SH-SY5Y (cell line): Measurements from ENCODE around the gene GLTP.

Source experiments
- GATA2 ChIP-seq: IDR thresholded peaks from 2 replicates; pipeline ENCODE4 v1.6.1; 2011; ENCODE audit warnings: mild to moderate bottlenecking, low read depth, low read length
- GATA3 ChIP-seq: IDR thresholded peaks from 2 replicates; pipeline ENCODE4 v1.6.1; 2011; ENCODE audit warnings: low read depth, mild to moderate bottlenecking, low read length, moderate library complexity

The GLTP gene

DNA sequence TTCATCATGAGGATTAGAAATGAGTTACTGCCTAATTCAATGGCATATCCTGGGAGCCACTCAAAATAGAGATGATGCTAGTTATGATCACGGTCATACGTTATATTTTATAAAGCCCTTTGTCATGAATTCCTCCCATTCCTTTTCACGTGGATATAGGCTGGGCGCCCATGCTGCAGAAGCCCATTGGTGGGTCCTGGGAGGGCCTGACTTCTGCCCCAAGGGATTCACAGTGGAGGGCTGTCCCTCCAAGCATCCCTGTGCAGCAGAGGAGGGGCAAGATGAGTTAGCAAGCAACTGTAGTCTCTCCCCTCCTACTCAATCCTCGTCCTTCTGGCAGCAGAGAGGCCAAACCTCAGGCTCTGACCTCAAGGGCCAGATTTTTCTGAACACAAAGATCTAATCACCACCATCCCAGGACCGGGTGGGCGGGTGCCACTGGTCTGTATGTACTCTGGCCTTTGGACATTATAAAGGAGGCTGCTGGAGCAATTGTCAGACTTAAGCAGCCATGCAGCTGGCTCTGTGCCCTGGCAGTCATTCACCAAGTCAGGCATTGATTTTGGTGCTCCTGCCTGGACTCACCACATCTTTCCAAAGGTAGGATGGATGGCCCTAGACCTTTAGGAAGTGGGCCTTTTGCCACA lies 8.6 kb downstream of the GLTP start:
- TF ChIP-seq GATA2 (no peak), GATA3 (no peak)

DNA sequence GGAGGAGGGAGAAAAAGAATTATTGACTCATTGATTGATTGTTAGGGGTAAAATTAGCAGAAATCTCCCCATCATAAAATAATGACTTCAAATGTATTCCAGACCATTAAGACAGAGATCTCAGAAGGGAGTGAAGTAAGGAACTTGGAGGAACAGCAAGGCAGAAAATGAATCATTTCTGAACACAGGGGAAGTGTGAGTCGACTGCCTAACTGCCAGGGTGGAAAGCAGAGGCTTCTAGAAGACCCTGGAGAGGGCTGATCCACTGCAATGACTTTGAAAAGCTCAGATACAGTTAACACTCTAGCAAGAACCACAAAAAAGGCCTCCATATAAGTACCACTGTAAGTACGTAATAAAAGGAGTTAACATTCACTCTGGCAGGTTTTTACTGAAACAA lies 9.7 kb downstream of the GLTP start:
- TF ChIP-seq GATA3 (no peak), GATA2 (no peak)

GRCh38 chr12:109868182-109869051 lies 11.9 kb downstream of the GLTP start:
- TF ChIP-seq GATA3 = no peak
- no peak for TF ChIP-seq GATA2

GRCh38 chr12:109864916-109865315 lies 15.4 kb downstream of the GLTP start:
- no peak for TF ChIP-seq GATA2
- no peak for TF ChIP-seq GATA3

DNA sequence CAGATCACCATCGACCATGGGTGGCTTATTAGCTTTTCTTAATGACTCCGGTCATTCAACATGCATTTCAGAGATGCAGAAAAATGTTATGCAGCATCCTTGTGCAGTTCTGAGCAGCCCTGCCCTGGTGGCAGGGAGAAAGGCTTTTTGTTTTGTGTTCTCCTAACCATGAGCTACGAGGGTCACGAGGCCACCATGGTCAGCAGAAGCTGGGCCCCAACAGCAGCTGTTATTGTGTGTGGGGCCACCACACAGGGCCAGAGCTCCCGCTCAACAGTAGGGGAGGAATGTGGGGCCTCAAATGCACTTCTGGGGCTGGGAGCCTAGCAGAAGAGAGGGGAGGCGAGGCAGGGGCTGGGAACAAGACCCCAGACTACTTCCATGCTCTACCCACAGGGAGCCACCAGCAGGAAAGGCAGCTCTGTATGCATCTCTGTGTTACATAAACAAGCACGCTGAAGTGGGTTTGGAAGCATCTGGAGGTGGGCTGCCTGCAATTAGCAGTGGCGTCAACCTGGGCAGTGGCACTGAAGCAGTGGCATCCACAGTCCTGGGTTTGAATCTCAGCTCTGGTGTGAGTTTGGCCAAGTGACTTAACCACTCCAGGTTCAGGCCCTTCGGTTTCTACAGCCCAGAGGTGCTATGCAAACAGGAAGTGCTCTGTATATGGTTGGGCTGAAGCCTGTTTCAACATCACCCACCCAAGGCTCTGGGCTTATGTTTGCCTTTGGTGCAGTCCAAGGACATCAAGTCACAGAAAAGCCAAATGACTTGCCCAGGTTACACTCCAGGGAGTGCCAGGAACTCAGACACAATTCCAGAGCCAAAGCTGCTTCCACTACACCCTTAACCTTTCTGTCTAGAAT lies 16.3 kb downstream of the GLTP start:
- TF ChIP-seq GATA2 = no peak
- TF ChIP-seq GATA3 = no peak

- TF ChIP-seq GATA2 (no peak), GATA3 (no peak)
Measured at GRCh38 chr12:109861689-109862314, 18.5 kb downstream of the GLTP start.

DNA sequence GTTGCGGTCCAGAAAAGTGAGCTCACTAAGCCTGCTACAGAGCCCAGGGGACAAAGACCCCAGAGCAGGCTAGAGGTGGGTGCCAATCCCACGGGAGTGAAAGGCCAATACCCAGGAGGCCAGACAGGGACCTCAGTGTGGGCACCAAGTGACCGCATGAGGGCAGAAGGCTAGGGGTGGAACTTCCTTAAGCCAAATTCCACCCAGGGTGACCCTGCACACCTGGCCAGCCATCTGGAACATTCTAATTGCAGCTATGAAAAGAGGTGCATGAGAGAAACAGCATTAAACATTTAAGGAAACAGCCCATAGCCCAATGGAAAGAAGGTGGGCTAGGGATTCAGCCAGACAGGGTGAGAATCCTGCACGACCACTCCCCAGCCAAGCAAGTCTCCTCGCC lies 19.4 kb downstream of the GLTP start:
- no peak for TF ChIP-seq GATA2

- no peak for TF ChIP-seq GATA3
- TF ChIP-seq GATA2 = no peak
Measured at GRCh38 chr12:109858764-109859163, 21.6 kb downstream of the GLTP start.

DNA sequence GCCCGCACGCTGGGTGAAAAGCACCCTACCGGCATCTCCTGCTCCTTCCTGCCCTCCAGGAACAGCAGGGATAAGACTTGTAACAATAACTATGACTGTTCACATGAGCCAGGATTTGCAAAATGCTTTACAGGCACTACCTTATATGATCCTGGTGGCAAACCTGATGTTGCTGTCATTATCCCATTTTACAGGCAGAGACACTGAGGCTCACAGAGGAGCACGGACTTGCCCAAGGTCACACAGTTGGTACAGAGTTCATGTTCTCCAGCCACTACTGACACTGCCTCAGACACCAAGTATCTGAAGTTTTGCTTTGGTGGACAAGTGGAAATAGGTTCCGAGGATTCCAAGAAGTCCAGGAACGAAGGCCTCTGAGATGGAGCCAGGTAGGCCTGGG lies 22.6 kb downstream of the GLTP start:
- TF ChIP-seq GATA2 (no peak), GATA3 (no peak)

DNA sequence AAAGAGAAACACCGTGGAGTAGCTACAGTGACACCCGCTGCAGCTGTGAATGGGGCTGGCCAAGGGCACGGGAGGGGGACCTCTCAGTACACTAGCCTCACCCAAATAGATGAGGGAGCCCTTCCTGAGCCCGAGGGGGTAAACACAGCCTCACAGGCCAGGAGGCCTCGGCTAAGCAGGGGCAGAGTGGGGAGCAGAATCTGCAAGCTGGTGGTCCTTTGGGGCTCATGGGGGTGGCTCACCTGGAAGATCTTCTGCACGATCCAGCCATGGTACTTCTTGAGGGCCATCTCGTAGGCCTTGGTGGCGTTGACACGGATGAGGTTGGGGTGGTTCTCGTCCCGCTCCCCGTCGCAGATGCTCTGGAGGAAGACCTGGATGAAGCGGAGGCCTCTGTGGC lies 25.0 kb downstream of the GLTP start:
- TF ChIP-seq GATA2 (no peak), GATA3 (no peak)

GRCh38 chr12:109847142-109847735 lies 33.1 kb downstream of the GLTP start:
- TF ChIP-seq GATA3 = no peak
- no peak for TF ChIP-seq GATA2

- TF ChIP-seq GATA2 = no peak
Measured at GRCh38 chr12:109845824-109846205, 34.5 kb downstream of the GLTP start.

GRCh38 chr12:109844983-109845823 lies 35.1 kb downstream of the GLTP start:
- TF ChIP-seq GATA3 = no peak
- TF ChIP-seq GATA2 = peak; percentile 40

GRCh38 chr12:109844091-109844490 lies 36.2 kb downstream of the GLTP start:
- no peak for TF ChIP-seq GATA2
- no peak for TF ChIP-seq GATA3
